Activated T-cell treated with anti-CD3 and anti-CD28 coated beads for 24 hours (primary cell): Measurements from ENCODE around the gene DACT2.

Experiments used
- DNase-seq: peaks from one replicate; pipeline ENCODE4 v3.0.0-alpha.2; 2020; ENCODE audit warnings: low read depth

Gene DACT2

GRCh38 chr6:168265827-168266815 is 53.5 kb downstream of the DACT2 start:
- DNase-seq: no peak

GRCh38 chr6:168265394-168265793 is 54.2 kb downstream of the DACT2 start:
- no peak for DNase-seq

GRCh38 chr6:168264593-168265335 is 54.8 kb downstream of the DACT2 start:
- no peak for DNase-seq

GRCh38 chr6:168263351-168263905 is 56.1 kb downstream of the DACT2 start:
- no peak for DNase-seq

GRCh38 chr6:168261234-168261633 is 58.3 kb downstream of the DACT2 start:
- DNase-seq: no peak

- no peak for DNase-seq
Measured at GRCh38 chr6:168260420-168260987, 59.1 kb downstream of the DACT2 start.

- no peak for DNase-seq
Measured at GRCh38 chr6:168258795-168259194, 60.8 kb downstream of the DACT2 start.

- DNase-seq: no peak
Measured at GRCh38 chr6:168256940-168257339, 62.6 kb downstream of the DACT2 start.
